SH-SY5Y (cell line): ENCODE results near the gene TFAP2D.

Experiments used
- GATA2 ChIP-seq: IDR thresholded peaks from 2 replicates; pipeline ENCODE4 v1.6.1; 2011; ENCODE audit warnings: mild to moderate bottlenecking, low read depth, low read length
- GATA3 ChIP-seq: IDR thresholded peaks from 2 replicates; pipeline ENCODE4 v1.6.1; 2011; ENCODE audit warnings: low read depth, mild to moderate bottlenecking, low read length, moderate library complexity

- no peak for TF ChIP-seq GATA2
- no peak for TF ChIP-seq GATA3
These were observed 1.6 kb upstream of the TFAP2D start for GRCh38 chr6:50711686-50712085.
